Hair follicle dermal papilla cell (primary cell): ENCODE results near the gene TBX15. TPM values are rescaled to one million over a fixed set of nuclear protein-coding genes. Genes with fewer than 3 reads are reported as not detected.

Source experiments
- small RNA-seq: library from RNA; depleted of rRNA; stranded (forward); fragments of <200 nt; gene quantifications from one replicate; pipeline ENCODE3, GENCODE V24; 2012
- total RNA-seq: library from RNA; depleted of rRNA; stranded (reverse); fragments of >200 nt; gene quantifications from 2 replicates; pipeline ENCODE4 v1.2.3, GENCODE V29; 2012

Gene TBX15
- 62.8 and 78.7 TPM in 2 replicates for total RNA-seq

DNA sequence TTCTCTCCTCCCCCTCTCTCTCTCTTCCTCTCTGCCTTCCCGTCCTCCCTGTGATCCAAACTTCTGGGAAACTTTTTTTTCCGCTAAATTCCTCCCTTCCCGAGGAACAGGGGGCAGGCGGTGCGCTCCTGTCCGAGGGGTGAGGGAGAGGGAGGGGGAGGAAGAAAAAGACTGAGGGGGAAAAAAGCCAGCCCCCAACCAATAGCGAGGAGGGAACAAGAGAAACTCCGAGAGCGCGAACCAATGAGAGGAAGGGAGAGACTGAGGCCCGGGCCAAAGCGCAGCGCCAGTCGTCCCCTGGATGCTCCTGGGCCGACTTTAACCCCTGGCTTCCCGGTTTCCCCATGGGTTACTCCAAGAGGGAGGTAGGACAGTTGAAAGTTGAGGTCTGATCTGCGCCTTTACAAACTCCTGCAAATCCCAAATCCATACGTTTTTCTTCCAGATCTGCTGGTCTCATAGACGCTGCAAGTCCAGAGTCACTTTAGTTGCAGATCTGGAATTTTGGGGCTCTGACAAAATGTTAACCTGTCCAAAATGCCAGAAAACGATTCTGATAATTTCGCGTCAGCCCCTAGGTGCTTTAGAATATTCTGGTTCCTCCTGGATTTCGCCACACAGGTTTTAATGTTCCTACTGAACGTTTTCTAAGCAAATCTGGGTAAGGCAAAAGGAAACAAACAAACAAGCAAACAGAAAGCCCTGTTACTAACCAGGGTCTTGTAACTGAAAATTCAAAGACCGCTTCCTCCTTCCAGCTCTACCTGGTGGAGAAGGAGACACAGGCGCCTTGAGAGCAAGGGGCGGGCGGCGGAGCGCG is at the start of gene TBX15:
TSS of gene TBX15 (minus strand) at position 158 of the 820 bp plus-strand sequence. CDS start 548 bp downstream, outside the sequence.

Small RNA genes lying within 50 kb of the gene (small RNA-seq; reads per million reads assigned to genes)
- gene AL139420.2, result not detected

Other genes starting within 250 kb of the TBX15 start
- 24.4 and 26.0 TPM in 2 replicates for gene WARS2, start 152.3 kb upstream of the TBX15 start, total RNA-seq